ENCODE data around the gene BCR.
"Not testable (repeated sequence)": the region's sequence is repeated elsewhere in the genome, so short reads cannot be mapped to it uniquely, and the experiment has no call there.

BCR gene

DNA sequence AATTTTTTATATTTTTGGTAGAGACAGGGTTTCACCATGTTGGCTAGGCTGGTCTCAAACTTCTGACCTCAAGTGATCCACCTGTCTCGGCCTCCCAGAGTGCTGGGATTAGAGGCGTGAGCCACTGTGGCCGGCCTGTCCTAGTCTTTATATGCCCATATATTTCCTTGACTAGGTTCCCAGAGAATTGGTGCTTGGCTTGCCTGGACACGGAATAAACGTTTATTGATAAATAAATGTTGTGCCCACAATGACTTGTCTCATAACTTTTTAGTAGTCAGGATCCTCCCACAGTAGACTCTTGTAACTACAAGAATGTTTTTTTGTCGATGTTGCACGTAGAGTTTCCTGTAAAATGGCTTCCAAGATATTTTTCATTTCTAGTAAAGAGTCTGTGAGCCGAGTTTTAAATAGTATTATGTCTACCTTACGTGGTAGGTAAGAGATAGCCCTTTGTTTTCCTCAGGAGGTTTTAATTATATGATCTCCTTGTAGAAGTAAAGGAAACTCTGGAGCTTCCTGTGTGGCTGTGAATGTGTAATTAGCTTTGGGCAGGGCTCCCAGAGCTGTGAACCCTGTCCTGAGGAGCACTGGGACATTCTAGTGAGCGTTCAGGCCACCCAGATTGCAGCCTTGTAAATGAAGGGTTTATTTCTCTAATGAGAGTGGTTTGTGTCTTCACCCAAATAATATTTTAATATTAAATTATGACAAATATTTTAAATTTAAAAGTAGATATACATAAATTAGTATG is 161.8 kb downstream of the BCR start:
- DNase-seq: not testable (repeated sequence)

DNA sequence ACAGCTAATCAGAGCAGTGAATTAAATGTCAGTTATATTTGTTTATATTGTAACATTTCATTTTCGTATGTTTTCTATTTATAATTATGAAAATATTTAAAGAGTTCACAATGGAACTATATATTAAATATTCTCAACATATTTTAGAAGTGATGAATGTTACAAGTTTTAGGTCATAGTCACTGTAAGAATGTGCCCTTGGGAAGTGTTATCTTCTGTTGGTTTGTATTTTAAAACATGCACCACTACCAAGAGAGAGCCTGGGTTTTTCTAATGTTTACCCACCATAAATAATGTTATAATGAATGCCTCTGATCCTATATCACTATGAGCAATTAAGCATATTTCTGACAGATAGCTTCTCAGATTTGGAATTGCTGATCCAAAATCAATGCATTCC is 171.0 kb downstream of the BCR start:
- DNase-seq: no peak

- no peak for DNase-seq
These were observed 172.7 kb downstream of the BCR start for GRCh38 chr22:23353004-23353403.

GRCh38 chr22:23353696-23354095 is 173.4 kb downstream of the BCR start:
- DNase-seq: no peak

DNA sequence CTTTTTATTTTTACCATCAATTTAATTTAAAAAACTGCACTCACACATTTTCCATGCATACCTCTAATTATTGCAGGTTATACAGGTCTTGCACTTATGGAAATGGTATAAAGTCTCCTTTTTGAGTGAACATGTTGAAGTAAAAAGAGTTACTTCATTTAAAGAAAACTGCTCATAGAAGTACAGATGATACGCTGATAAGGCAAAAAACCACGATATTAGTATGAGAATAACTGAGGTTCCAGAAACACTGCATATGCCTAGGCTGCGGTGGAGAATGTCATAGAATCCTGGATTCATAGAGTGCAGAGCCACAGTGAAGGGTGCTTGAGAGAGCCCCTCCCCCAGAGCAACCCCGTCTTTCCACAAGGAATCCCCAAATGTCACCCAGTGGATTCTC is 175.8 kb downstream of the BCR start:
- no peak for DNase-seq

- no peak for DNase-seq
These were observed 176.7 kb downstream of the BCR start for GRCh38 chr22:23357053-23357452.

DNA sequence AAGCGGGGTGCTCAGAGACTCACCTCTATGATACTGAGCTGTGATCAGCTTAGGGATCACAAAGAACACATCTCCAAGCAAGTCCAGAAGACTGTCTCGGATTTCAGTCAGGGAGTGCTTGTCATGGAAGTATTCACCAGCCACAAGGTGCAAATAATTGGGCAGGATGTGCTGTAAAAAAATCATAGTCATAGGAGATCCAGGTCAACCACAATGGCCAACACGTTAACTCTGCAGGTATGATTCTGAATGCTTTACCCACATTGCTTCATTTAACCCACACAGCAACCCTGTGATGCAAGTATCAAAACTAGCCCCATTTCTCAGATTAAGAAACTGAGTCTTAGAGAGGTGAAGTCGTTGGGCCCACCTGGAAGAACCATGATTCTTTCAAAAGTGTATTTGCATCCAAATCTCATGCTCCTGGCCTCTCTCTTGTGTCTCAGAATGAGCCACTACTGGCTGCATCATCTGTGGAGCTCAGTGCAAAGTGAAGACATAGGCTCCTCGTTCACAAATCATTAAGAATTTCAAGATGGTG is 179.3 kb downstream of the BCR start:
- no peak for DNase-seq

DNA sequence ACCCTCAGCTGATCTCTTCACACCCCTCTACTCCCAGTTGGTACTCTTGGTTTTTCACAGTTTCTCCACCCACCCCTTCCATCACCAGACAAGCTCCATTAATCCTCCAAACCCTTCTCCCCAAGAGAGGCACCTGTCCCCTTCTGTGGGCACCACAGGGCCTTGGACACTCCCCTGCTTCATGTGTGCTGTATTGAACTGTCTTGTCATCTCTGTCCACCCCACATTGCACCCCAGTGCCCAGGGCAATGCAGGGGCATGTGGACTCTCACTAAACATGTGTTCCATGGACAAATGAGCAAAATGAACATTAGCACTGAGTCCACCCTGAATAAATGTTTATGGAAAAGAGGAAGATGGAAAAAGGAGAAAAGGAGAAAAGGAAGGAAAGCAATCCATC is 181.4 kb downstream of the BCR start:
- DNase-seq: no peak

- DNase-seq: no peak
These were observed 183.4 kb downstream of the BCR start for GRCh38 chr22:23363683-23364082.

- DNase-seq: no peak
These were observed 184.1 kb downstream of the BCR start for GRCh38 chr22:23364389-23364788.

DNA sequence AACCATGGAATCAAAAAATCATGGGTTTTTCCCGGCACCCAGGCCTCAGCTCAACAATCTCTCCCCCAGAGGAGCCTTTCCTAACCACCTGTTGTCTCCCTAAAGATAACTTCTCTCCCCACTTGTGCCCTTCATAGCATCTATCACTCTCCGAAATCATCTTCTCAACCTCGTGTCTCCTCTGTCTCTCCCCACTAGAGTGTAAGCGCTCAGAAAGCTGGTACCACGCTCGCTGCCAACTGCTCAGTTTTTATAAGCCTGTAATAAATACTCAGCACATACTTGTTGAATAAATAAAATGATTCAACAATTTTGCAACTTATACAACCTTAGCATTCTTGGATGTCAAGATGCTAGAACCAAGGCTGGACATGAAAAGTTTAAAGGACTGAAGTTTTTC is 185.2 kb downstream of the BCR start:
- DNase-seq: no peak

DNA sequence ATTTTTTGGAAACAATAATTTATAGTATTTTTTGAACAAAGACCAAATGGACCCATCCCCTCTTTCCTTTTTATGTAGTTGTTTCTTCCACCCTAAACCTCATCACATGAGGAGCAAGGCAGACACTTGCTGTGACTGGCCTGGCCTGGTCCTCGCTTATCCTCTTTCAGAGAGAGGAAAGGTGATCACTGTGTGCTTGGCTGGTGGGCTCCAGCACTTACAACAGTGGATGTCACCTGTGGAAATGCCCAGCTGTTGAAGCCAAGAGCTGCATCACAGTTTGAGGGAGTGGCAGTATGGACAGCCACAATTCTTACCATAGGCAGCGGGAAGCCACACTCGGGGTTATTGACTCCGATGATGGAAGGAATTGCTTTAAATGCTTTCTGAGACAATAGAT is 185.7 kb downstream of the BCR start:
- no peak for DNase-seq

DNA sequence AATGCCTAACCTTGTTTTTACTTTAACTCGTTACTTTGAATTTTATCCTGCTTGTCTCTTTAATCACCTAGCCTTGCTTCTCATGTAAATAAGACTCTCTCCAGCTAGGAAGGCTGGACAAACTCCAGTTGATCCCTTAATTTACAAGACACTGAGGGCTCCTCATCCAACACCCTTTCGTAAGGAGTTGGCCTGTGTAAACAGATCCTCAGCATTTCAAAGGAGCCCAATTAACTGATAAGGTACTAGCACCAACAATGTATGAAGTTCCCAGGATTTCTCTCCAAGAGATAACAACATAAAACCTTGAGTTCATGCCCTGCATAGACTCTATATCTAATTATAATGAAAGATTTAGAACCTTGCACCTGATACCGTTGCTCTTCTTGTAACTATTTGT is 186.9 kb downstream of the BCR start:
- DNase-seq: not testable (repeated sequence)

All from stimulated activated CD4-positive, alpha-beta T cell treated with anti-CD3 and anti-CD28 coated beads, Interleukin-15, amount 100 ng/mL, for 24 hours (primary cell).